Measurements from ENCODE around the gene KCNMB2. TPM values are rescaled to one million over a fixed set of nuclear protein-coding genes. Genes with fewer than 3 reads are reported as not detected.

The KCNMB2 gene
- total and polyA plus RNA-seq, 8 donors, result 0.48 to 3.7 (median 1.8) TPM; not detected in 4

- intact Hi-C loops (cut with DNase I; ENCODE audit: low total_unique reads), result no loop called here
- TF ChIP-seq EP300 (IDR thresholded peaks at IDR 0.05) (no peak), POLR2A (IDR thresholded peaks at IDR 0.05) (no peak), POLR2AphosphoS5 (IDR thresholded peaks at IDR 0.05) (no peak), CTCF (IDR thresholded peaks at IDR 0.05) (no peak)
- no peaks in the 10 kb centered on the region for H3K27me3 ChIP-seq
- no peaks in the 10 kb centered on the region for H3K9me3 ChIP-seq
- no peaks in the 10 kb centered on the region for H3K36me3 ChIP-seq
- no peak overlapping the region for H3K4me3 ChIP-seq
- H3K27ac ChIP-seq, result no peak overlapping the region
- no peak for DNase-seq
- H3K4me1 ChIP-seq, result no peaks in the 10 kb centered on the region
Observed at GRCh38 chr3:178529606-178530225, 6.5 kb upstream of the KCNMB2 start.

- 41 to 68% (median 49%) methylated on average over 2 of the region's 2 CpGs for WGBS, 5 donors
- intact Hi-C loops (cut with DNase I; ENCODE audit: low total_unique reads), result no loop called here
- no peak for DNase-seq
Observed at GRCh38 chr3:178532476-178532875, 3.8 kb upstream of the KCNMB2 start.

GRCh38 chr3:178537122-178537705 lies 978 bp downstream of the KCNMB2 start:
- no peak for TF ChIP-seq POLR2AphosphoS5 (IDR thresholded peaks at IDR 0.05)
- no peak for TF ChIP-seq EP300 (IDR thresholded peaks at IDR 0.05)
- no peak for TF ChIP-seq POLR2A (IDR thresholded peaks at IDR 0.05)
- no peak for TF ChIP-seq CTCF (IDR thresholded peaks at IDR 0.05)
- H3K4me3 ChIP-seq, result peak overlapping the region; percentile 38 to 48 (median 44)
- 11 to 30% (median 24%) methylated on average over 7 of the region's 7 CpGs for WGBS, 5 donors

More at GRCh38 chr3:178532476-178532875, 3.8 kb upstream of the KCNMB2 start:
- H3K4me3 ChIP-seq, result no peak overlapping the region
- TF ChIP-seq EP300 (IDR thresholded peaks at IDR 0.05) (no peak), CTCF (IDR thresholded peaks at IDR 0.05) (no peak), POLR2AphosphoS5 (IDR thresholded peaks at IDR 0.05) (no peak), POLR2A (IDR thresholded peaks at IDR 0.05) (no peak)
- H3K27ac ChIP-seq, result no peak overlapping the region
- H3K4me1 ChIP-seq, result peaks cover 2 to 18% (median 13%) of the 10 kb centered on the region in 4 donors
- no peaks in the 10 kb centered on the region for H3K9me3 ChIP-seq
- peaks cover 0 to 12% (median 0%) of the 10 kb centered on the region in 3 donors for H3K27me3 ChIP-seq
- no peaks in the 10 kb centered on the region for H3K36me3 ChIP-seq

GRCh38 chr3:178538056-178538455 lies 1.8 kb downstream of the KCNMB2 start:
- Histone ChIP-seq H3K27me3 (peaks cover 0 to 16% (median 0%) of the 10 kb centered on the region in 3 donors), H3K4me1 (peaks cover 5 to 26% (median 19%) of the 10 kb centered on the region in 4 donors), H3K27ac (no peak overlapping the region), H3K4me3 (no peak overlapping the region), H3K9me3 (no peaks in the 10 kb centered on the region), H3K36me3 (no peaks in the 10 kb centered on the region)
- peak in 1 of 2 donors; percentile 29 for DNase-seq
- intact Hi-C loops (cut with DNase I; ENCODE audit: low total_unique reads), result no loop called here
- WGBS, 5 donors, result 33 to 51% (median 41%) methylated on average over 4 of the region's 4 CpGs
- TF ChIP-seq POLR2A (IDR thresholded peaks at IDR 0.05) (no peak), POLR2AphosphoS5 (IDR thresholded peaks at IDR 0.05) (no peak), CTCF (IDR thresholded peaks at IDR 0.05) (no peak), EP300 (IDR thresholded peaks at IDR 0.05) (no peak)

More at GRCh38 chr3:178537122-178537705, 978 bp downstream of the KCNMB2 start:
- DNase-seq, result no peak
- Histone ChIP-seq H3K4me1 (peaks cover 5 to 26% (median 19%) of the 10 kb centered on the region in 4 donors), H3K36me3 (no peaks in the 10 kb centered on the region), H3K27me3 (peaks cover 0 to 16% (median 0%) of the 10 kb centered on the region in 3 donors), H3K9me3 (no peaks in the 10 kb centered on the region), H3K27ac (peak overlapping the region in 1 of 5 donors; percentile 0)
- intact Hi-C loops (cut with DNase I; ENCODE audit: low total_unique reads), result no loop called here

Measured in stomach (tissue), 9 donors.